ENCODE results near the gene SPECC1.

The SPECC1 gene

DNA sequence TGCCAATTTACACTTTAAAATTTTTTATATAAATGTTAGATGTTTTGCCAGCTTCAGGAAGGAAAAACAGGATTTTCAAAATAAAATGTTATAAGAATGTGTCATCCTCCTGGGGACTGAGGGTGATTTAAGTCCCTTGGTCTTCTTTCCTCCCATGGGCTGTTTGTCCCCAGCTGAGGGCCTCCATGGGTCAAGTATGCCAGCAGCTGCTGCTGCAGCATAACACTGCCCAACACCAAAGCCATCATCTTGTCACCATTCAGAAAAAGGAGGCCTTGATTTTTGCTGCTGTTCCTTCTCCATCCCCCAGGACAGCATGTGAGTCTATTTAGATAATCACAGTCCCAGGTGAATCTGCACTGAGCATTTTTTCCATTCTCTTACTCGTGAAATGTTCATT, 269.6 kb downstream of the SPECC1 start:
- Histone ChIP-seq H3K4me3 (replicated peaks; ENCODE audit: low read depth, low read length) (no peak overlapping the region), H3K36me3 (ENCODE audit: control insufficient read depth, insufficient read depth, low read length) (no peaks in the 10 kb centered on the region; the same call in 1 of the 2 replicates), H3K27me3 (replicated peaks; ENCODE audit: control insufficient read depth, insufficient read depth, low read length) (no peaks in the 10 kb centered on the region)
- TF ChIP-seq, protein P1, sequence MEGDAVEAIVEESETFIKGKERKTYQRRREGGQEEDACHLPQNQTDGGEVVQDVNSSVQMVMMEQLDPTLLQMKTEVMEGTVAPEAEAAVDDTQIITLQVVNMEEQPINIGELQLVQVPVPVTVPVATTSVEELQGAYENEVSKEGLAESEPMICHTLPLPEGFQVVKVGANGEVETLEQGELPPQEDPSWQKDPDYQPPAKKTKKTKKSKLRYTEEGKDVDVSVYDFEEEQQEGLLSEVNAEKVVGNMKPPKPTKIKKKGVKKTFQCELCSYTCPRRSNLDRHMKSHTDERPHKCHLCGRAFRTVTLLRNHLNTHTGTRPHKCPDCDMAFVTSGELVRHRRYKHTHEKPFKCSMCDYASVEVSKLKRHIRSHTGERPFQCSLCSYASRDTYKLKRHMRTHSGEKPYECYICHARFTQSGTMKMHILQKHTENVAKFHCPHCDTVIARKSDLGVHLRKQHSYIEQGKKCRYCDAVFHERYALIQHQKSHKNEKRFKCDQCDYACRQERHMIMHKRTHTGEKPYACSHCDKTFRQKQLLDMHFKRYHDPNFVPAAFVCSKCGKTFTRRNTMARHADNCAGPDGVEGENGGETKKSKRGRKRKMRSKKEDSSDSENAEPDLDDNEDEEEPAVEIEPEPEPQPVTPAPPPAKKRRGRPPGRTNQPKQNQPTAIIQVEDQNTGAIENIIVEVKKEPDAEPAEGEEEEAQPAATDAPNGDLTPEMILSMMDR (IDR thresholded peaks at IDR 0.05; ENCODE audit: insufficient read depth, low read length, poor library complexity, severe bottlenecking) = no peak
- DNase-seq (ENCODE audit: extremely low read depth, insufficient read length) = no peak

DNA sequence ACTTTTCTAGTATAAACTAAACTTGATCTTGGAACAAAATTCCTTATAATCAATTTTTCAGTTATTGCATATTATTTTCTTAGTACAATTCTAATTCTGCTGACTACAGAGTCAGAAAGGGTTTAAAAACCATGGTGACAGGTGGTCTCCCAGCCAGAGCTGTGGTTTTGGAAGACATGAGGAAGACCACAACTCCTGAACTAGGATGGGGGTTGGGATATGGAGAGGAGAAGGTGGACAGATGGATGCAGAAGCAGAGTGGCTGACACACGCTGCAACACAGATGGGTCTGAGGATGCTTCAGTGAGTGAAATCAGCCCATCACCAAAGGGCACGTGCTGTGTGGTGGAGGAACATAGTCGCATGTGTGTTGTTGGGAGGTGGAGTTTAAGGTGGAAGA, 270.5 kb downstream of the SPECC1 start:
- H3K27me3 ChIP-seq (replicated peaks; ENCODE audit: control insufficient read depth, insufficient read depth, low read length) = no peaks in the 10 kb centered on the region
- TF ChIP-seq, protein P1 (IDR thresholded peaks at IDR 0.05; ENCODE audit: insufficient read depth, low read length, poor library complexity, severe bottlenecking) = no peak
- no peak for DNase-seq (ENCODE audit: extremely low read depth, insufficient read length)
- no peaks in the 10 kb centered on the region; the same call in 1 of the 2 replicates for H3K36me3 ChIP-seq (ENCODE audit: control insufficient read depth, insufficient read depth, low read length)
- H3K4me3 ChIP-seq (replicated peaks; ENCODE audit: low read depth, low read length) = no peak overlapping the region

DNA sequence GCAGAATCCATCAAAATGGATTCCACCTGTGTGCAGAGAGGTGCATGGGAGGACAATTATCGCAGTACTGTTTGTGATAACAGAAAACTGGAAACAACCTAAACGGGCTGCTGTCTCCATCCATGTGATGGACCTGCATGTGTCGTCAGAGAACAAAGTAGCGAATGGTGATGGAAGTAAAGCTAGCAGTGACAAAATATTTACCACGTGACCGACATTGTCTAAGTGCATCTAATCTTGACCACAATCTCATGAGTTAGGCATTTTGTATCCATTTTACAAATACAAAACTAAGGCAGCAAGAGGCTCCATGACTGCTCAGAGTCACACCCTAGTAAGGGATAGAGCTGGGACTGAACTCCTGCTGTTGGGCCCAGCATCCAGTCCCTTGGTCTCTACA, 270.9 kb downstream of the SPECC1 start:
- Histone ChIP-seq H3K27me3 (replicated peaks; ENCODE audit: control insufficient read depth, insufficient read depth, low read length) (no peaks in the 10 kb centered on the region), H3K4me3 (replicated peaks; ENCODE audit: low read depth, low read length) (no peak overlapping the region), H3K36me3 (ENCODE audit: control insufficient read depth, insufficient read depth, low read length) (no peaks in the 10 kb centered on the region; the same call in 1 of the 2 replicates)
- TF ChIP-seq, protein P1 (IDR thresholded peaks at IDR 0.05; ENCODE audit: insufficient read depth, low read length, poor library complexity, severe bottlenecking) = no peak
- no peak for DNase-seq (ENCODE audit: extremely low read depth, insufficient read length)

DNA sequence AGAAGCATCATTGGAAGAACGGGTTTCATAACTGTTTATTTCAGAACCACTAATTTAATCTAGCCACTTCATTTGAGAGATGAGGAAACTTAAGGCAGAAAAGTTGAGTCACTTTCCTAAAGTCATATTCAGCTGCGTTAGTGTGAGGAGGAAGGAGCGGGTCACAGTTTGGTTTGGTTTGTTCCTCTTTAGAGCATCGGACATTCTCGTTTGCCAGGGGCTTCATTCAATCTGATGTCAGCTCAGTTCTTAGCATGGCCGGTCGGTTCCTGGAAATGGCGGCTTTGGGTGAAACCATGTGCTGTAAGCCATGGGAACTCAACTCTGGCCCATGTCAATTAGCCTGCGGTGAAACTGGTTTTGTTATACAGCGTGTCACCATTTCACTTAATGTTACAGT, 271.7 kb downstream of the SPECC1 start:
- no peak for DNase-seq (ENCODE audit: extremely low read depth, insufficient read length)

DNA sequence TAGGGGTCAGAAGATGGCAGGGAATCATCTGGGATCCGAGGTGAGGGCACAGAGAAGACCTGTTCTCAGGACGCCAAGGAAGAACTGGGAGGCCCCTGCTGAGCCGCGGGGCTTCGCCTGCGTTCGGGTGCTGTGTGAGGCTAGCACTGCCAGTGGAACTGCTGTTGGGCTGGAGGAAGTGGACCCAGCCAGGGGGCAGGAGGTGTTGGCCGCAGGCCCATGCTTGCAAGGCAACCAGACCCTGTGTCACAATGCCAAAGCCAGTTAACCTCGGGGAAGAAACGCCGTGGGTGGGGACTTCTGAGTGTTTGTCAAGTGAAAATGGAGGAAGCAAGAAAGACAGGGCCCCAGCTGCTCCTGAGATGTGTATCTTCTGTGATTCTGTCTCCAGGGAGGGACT, 272.7 kb downstream of the SPECC1 start:
- TF ChIP-seq, protein P1 (IDR thresholded peaks at IDR 0.05; ENCODE audit: insufficient read depth, low read length, poor library complexity, severe bottlenecking) = no peak
- no peak overlapping the region for H3K4me3 ChIP-seq (replicated peaks; ENCODE audit: low read depth, low read length)
- DNase-seq (ENCODE audit: extremely low read depth, insufficient read length) = no peak
- H3K36me3 ChIP-seq (ENCODE audit: control insufficient read depth, insufficient read depth, low read length) = no peaks in the 10 kb centered on the region; the same call in none of the 2 replicates
- H3K27me3 ChIP-seq (replicated peaks; ENCODE audit: control insufficient read depth, insufficient read depth, low read length) = no peaks in the 10 kb centered on the region

More for the DNA sequence above, 271.7 kb downstream of the SPECC1 start:
- no peak overlapping the region for H3K4me3 ChIP-seq (replicated peaks; ENCODE audit: low read depth, low read length)
- no peaks in the 10 kb centered on the region; the same call in 1 of the 2 replicates for H3K36me3 ChIP-seq (ENCODE audit: control insufficient read depth, insufficient read depth, low read length)
- TF ChIP-seq, protein P1 (IDR thresholded peaks at IDR 0.05; ENCODE audit: insufficient read depth, low read length, poor library complexity, severe bottlenecking) = no peak
- H3K27me3 ChIP-seq (replicated peaks; ENCODE audit: control insufficient read depth, insufficient read depth, low read length) = no peaks in the 10 kb centered on the region
